Measurements from ENCODE around the gene NOXO1.

The NOXO1 gene

GRCh38 chr16:1938316-1938715 is 43.0 kb downstream of the NOXO1 start:
- no peak for DNase-seq

GRCh38 chr16:1936945-1937479 is 44.3 kb downstream of the NOXO1 start:
- no peak for DNase-seq

- no peak for DNase-seq
These were observed 48.1 kb downstream of the NOXO1 start for GRCh38 chr16:1933097-1933661.

GRCh38 chr16:1932050-1933028 is 48.9 kb downstream of the NOXO1 start:
- DNase-seq: no peak

- no peak for DNase-seq
These were observed 50.9 kb downstream of the NOXO1 start for GRCh38 chr16:1930338-1930720.

GRCh38 chr16:1929578-1930337 is 51.5 kb downstream of the NOXO1 start:
- peak; percentile 88 for DNase-seq

- no peak for DNase-seq
These were observed 52.2 kb downstream of the NOXO1 start for GRCh38 chr16:1929105-1929504.

Data from activated effector memory CD4-positive, alpha-beta T cell treated with Interleukin-2 at 50 U/mL for 16 hours (primary cell).